HG03066 (cell line): Measurements from ENCODE around the gene KIAA1958.

ENCODE experiments used
- ATAC-seq: cut with Tn5 transposase; IDR thresholded peaks from one replicate; pipeline ENCODE4 v1.9.1; 2021; ENCODE audit warnings: low read depth; ENCODE audit not compliant: unreplicated experiment

KIAA1958 gene, protein sequence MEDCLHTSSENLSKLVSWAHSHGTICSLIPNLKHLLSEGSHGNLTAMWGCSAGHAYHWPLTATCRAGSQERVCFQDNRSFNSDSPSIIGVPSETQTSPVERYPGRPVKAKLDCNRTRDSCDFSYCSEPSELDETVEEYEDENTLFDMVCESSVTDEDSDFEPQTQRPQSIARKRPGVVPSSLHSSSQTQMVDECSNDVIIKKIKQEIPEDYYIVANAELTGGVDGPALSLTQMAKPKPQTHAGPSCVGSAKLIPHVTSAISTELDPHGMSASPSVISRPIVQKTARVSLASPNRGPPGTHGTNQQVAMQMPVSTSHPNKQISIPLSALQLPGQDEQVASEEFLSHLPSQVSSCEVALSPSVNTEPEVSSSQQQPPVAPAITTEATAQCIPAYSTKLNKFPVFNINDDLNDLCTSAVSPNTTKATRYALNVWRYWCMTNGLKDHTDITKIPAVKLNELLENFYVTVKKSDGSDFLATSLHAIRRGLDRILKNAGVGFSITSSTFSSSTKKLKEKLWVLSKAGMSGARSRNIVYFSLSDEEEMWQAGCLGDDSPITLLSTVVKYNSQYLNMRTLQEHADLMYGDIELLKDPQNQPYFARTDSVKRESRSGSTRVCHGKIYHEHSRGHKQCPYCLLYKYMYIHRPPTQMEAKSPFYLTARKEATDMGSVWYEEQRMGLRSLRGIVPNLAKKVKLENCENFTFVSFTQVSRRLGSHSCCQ

DNA sequence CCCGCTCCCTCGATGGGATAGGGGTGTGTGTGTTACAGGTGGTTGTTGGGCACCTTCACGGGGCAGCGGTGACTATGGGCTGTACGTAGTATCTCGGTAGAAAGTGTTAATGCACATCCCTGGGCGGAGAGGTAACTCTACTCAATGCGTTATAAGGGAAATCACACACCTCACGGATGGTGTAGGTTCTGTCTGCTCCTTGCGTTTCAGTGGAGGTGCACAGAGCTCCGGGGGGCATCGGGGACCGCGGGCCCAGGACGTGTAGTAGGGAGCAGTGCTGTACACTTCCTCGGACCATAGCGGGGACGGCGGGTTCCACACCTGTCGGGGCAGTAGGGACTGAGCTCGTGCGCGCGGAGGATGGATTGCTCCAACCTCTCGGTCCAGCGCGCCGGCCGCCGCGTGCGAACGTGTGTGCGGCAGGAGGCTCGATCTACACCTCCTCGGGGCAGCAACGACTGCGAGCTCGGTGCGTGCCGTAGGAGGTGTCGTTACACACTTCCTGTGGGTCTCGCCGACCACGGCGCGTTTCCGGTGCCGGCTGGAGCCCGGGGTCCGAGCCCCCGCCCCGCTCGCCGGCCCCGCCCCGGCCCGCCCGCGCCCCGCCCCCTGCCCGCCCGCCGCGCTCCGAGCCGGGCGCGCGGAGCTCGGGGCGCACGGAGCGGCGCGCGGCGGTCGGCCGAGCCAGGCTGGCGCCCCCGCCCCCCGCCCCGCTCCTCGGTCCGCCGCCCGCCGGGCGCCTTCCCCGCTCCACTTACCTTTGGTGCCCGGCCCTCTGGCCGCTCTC is at the start of gene KIAA1958:
Gene KIAA1958 (plus strand): TSS at position 607 of the 787 bp plus-strand sequence. CDS start 87,254 bp downstream, outside the sequence.
- ATAC-seq: peak; percentile 88

DNA sequence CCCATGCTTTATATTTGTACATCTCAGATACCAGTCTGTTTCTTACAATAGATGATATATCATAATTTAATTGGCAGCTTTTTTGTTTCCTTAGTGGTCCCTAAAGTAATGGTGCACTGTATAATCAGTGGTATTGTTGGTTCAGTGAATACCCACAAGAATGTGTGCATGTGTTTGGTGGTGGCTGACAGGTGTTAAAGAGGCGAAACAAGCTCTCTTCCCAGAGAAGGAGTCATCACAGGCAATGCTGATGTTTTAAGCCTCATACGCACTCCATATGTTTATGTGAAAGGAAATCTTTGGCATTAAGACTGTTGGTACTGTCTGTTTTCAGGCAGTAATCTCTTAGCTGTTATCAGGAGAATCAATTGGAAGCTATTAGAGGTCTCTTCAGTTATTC is 49.2 kb upstream of the KIAA1958 start:
- ATAC-seq: no peak

DNA sequence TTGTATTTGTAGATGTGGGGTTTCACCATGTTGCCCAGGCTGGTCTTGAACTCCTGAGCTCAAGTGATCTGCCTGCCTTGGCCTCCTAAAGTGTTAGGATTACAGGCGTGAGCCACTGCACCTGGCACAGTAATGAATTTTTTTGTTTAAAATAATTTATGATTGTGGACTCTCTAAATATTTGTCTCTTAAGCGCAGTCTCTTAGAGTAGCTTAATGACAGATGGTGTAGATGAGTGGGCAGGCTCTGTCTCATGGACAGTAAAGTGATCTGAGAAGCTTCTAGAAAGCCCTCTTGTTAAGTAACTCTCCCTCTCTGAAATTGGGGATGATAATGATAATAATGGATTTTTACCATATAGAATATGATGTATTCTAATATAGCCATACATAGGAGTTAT is 47.5 kb upstream of the KIAA1958 start:
- ATAC-seq: no peak

DNA sequence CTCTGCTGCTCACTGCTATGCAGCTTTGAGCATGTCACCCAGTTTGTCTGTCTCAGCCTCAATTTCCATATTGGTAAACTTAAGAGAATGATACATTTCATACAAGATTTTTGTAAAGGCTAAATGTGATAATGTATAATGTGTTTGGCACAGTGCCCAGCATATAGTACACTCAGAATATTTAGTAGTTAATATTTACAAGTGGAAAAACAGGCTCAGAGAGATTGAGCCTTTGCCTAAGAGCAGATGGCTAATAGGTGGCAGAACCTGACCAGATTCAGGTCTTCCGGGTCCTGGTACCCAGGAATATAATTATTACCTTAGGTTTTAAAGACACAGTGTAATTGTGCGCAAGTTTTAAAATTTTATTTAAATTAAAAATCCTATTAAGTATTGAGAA is 46.8 kb upstream of the KIAA1958 start:
- ATAC-seq: no peak

DNA sequence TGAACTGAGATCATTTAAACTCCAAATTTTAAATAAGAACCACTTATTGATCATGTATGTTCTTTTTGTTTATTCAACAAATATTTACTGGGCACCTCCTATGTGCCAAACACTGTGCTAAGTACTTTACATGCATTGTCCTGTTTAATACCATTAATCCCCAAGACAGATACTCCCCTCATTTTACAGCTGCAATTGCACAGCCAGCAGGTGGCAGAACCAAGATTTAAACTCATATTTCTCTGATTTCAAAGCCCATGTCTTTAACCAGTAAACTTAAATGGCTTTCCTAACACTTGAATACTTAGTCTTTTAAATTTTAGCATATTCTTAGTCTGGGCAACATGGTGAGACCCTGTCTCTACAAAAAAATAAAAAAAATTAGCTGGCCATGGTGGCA is 43.4 kb upstream of the KIAA1958 start:
- no peak for ATAC-seq

DNA sequence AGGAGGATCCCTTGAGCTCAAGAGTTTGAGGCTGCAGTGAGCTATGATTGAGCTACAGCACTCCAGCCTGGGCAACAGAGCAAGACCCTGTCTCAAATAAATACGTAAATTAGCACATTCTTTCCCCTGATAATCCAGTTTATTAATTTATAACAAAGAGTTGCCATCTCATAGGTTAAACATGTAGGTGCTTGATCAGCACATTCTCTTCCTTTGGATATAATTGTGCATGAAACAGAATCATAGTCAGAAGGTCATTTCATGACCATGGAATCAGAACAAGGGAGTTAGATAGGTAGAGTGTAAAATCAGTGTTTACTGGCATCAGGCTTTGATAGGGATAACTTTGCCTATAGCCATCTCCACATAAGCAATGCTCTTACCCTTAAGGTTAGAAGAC is 43.0 kb upstream of the KIAA1958 start:
- no peak for ATAC-seq

DNA sequence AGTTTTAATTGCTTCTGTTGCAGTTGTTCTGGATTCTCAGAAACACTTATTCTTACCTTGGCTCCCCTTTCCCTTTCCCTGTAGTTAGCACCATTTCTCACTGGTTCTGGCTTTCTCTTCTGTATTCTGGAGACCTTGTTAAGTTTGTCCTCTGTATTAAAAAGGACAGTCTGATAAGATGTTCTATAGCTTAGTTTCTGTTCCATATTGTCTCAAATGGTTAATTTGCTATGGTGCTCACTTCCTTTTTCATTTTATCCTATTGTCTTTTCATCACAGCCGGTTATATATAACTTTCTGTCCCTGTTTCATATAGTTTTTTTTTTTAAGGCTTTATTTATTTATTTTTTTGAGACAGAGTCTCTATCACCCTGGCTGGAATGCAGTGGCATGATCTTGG is 41.4 kb upstream of the KIAA1958 start:
- no peak for ATAC-seq

DNA sequence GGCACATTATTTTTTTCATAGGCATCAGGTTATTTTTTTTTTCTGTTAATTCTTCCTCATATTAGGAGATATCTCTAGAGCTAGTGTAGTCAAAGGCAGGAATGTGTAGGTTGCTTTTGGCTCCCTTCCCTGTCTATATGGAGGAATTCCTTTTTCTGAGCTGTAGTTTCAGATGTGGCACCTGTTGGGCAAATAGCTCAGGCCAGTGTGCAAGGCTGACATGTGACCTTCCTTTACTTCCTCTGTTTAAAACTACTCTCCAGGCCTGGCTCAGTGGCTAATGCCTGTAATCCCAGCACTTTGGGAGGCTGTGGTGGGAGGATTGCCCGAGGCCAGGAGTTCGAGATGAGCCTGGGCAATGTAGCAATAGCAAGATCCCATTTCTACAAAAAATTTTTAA is 40.5 kb upstream of the KIAA1958 start:
- ATAC-seq: no peak

DNA sequence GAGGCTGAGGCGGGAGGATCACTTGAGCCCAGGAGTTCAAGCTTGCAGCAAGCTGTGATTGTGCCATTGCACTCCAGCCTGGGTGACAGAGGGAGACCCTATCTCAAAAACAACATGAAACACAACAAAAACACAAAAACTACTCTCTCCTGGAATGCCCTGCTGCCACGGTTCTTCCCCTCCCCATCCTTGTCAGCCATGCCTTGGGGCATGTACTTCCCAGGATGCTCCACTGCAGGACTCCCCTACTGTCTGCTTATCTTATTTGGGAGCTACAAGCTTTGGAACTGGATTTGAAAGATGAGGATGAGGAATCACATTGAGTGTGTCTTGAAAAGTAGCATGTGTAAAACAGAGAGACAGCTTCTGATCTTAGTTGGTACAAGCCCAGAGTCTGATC is 40.1 kb upstream of the KIAA1958 start:
- no peak for ATAC-seq

DNA sequence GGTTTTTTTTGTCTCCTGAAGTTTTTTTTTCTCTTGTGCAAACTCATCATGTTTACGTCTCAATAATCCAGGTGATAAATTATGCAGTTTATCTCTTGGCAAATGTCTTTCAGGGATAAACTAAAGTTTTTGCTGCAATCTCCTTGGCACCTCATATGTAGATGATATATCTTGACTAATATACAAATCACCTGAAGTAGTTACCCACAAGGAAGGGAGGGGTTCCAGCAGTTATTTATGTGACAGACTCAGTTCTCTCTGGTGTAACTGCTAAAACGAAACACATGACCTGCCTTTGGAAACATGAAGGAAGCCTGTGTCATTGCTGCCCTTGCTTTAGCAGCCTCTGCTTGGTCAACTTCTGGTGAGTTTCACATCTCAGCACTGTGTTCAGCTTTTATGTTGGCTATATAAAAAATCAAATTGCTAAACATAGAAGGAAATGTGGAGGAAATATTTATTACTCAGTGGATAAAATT is 39.3 kb upstream of the KIAA1958 start:
- ATAC-seq: no peak

DNA sequence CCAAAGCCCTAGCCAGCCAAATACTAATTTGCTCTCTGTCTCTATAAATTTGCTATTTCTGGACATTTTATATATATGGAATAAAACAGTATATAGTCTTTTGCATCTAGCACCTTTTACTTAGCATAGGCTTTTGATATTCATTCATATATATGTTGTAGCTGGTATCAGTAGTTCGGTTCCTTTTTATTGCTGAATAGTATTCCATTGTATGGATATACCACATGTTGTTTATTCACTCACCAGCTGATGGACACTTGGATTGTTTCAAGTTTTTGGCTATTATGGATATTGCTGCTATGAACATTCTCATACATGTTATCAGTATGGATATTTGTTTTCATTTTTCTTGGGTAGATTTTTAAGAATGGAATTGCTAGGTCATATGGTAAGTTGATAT is 23.8 kb upstream of the KIAA1958 start:
- no peak for ATAC-seq

DNA sequence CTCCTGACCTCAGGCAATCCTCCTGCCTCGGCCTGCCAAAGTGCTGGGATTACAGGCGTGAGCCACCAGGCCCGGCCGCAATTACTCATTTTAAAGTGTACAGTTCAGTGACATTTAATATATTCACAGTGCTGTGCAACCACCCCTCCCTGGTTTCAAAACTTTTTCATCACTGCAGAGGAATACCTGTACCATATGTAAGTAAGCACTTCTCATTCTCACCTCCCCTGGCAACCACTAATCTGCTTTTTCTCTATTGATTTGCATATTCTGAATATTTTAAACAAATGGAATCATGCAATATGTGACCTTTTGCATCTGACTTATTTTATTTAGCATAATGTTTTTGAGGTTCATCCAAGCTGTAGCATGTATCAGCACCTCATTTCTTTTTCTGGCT is 21.3 kb upstream of the KIAA1958 start:
- ATAC-seq: no peak

DNA sequence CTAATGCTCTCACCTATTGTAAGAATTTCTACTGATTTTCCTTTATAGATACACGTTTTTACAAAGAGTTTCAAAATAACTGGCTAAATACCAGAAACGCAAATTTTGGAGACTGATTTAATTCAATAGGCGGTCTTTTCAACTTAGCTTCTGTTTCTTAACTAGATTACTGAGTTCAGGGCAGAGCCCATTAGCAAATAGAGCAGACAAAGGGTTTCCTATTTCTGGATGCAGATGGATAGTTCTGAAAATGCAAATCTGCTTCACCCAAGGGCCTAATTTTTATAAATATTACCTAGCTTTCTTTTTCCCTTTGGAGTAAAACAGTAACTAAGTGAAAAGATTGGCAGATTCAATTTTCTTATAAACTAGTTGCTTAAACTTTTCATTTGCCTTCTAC is 13.6 kb upstream of the KIAA1958 start:
- no peak for ATAC-seq

DNA sequence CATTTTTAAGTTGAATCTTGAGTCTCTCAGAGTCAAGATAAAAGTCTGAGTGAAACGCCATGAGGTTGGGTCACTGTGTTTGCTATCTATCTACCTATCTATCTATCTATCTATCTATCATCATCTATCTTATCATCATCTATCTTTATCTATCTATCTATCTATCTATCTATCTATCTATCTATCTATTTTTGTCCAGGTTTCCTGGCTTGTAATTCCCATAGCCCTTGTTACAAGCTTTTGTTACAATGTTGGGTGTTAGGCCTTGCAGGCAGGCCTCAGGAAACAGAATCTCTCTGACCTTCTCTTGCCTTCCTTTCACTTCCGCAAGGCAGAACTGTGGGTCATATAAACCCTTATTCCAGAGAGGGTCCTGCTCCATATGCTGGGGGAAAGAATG is 12.6 kb upstream of the KIAA1958 start:
- no peak for ATAC-seq

DNA sequence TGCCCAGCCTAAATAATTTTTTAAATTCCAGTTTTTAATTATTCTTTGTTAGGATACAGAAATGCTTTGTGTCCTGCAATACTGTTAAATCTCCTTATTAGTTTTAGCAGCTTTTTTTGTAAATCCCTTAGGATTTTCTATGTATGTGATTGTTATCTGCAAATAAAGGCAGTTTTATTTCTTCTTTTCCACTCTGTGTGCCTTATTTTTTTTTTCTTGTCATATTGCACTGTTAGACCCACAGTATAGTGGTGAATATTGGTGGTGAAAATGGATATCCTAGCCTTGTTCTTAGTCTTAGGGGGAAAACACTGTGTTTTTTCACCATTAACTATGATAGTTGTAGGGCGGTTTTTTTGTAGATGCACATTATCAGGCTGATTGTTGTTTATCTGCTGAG is 11.3 kb upstream of the KIAA1958 start:
- ATAC-seq: no peak

DNA sequence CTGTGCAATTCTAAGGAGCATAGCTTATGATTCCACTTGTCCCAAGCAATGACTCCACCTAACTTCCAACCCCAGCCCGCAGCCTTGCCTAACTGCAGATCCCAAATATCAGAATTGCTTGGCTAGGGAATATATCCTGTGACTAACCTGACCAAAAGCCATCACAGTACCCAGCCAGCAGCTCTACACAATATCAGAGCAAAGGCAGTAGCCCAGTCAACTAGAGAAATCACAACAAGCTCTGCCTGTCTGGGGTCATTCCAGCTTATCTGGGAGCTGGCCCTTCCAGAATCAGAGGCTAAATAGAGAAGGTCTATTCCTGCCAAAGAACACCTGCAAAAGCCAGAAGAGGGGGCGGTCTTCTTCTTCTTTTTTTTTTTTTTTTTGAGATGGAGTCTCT is 9.3 kb upstream of the KIAA1958 start:
- ATAC-seq: no peak

DNA sequence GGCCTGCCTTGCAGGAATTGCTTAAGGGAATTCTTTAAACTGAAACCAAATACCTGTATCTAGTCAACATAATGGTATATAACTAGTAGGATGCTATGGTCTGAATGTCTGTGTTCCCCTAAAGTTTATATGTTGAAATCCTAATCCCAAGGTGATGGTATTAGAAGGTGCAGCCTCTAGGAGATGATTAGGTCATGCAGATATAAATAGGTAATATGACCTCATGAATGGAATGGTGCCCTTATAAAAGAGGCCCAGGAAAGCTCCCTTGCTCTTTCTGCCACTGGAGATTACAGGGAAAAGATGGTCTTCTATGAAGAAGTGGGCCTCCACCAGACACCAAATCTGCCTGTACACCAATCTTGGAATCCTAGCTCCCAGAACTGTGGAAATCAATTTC is 7.4 kb upstream of the KIAA1958 start:
- ATAC-seq: no peak

DNA sequence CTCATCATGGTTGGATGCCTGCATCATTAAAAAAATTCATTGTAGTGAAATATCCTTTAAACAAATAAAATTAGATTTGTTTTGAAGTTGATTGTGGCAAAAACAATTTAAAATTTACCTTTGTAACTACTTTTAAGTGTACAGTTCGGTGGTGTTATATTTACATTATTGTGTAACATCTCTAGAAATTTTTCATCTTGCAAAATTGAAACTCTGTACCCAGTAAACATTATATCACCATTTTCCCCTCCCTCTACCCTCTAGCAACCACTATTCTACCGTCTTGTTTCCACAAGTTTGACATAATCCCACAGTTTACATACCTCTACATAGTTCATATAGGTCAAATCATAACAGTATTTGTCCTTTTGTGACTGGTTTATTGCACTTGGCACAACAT is 2.0 kb upstream of the KIAA1958 start:
- ATAC-seq: no peak

DNA sequence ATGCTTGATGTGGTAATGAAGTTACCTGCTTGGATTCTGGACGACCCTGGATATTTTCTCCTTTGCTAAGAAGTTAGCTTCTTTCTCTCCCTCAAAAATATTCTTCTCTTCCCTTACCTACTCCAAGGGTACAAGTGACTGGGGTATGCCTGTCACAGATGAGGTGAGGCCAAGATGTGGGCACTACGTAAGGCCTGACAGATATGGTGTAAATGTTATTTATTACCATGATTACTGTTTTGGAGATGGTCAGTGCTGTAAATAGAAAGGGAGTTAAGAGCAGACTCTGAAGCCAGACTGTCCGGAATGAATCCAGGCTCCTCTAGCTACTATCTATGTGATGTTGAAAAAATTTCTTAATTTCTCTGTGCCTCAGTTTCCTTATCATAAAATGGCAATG is 1.1 kb upstream of the KIAA1958 start:
- no peak for ATAC-seq

DNA sequence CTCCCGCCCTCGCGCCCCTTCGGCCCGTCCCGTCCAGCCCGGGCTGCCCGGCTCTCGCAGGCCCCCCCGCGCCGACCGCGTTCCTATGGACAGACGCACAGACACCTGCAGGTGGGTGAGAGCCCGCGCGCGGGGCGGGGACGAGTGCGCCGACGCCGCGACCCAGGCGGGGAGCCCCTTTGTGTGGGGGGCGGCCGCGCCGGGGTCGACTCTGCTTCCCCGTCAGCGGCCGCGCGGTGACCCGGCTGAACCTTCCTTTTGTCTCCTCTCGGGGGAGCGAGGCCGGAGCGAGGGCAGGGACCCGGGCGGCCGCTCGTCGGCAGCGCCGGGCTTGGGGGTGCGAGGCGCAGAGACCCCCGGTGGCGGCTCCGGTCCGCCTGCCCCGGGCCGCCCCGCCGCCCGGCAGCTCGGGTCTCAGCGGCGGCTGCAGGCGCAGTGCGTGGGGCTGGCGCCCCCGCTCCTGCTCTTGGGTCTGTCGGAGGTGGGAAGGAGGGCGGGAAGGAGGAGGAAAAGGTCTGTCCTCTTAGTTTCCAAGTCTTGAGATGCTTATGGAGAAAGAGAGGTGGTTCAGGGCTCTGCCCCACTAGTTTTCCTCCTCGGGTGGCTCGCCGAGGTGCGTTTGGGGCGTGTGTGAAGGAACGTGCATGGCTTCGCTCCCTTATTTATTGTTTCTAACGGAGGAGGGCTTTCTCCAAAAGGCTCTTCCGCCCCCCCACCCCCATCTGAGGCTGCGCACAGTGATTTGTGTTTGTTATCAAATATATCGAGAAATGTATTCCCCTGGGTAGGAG is 576 bp downstream of the KIAA1958 start:
- ATAC-seq: peak; percentile 42
